ENCODE measurements around the gene OR5B21. TPM values are rescaled to one million over a fixed set of nuclear protein-coding genes. Genes with fewer than 3 reads are reported as not detected.
A peak's percentile ranks its signal among the peaks of the same experiment; 100 is the strongest.

OR5B21 gene
- polyA plus RNA-seq (2013): not detected

GRCh38 chr11:58508005-58508404 is at the start of gene OR5B21:
OR5B21 (minus strand) TSS chr11:58508105; CDS start chr11:58508105, 0 bp downstream.
- no peak within 1 kb of the TSS for H3K4me3 ChIP-seq (ENCODE audit: control insufficient read depth in 1 of 7, extremely low read depth in 1 of 7, insufficient read depth in 4 of 7, low read depth in 2 of 7, low read length in 6 of 7)
- no CpG with 5 or more reads among the region's 1 CpG for WGBS (ENCODE audit: insufficient coverage)
- ChIA-PET POLR2A (no interaction called here), CTCF (no interaction called here)
- no peak for DNase-seq
- no peaks in the 10 kb centered on the region for H3K36me3 ChIP-seq (ENCODE audit: control insufficient read depth in 4 of 4, insufficient read depth in 4 of 4, low read length in 3 of 4)
- no peak within 1 kb of the TSS for H3K27ac ChIP-seq (ENCODE audit: insufficient read depth in 1 of 2, low read depth in 1 of 2, low read length in 2 of 2, poor library complexity in 1 of 2, severe bottlenecking in 2 of 2)
- no peaks in the 10 kb centered on the region for H3K27me3 ChIP-seq (replicated peaks in 2 of 5; ENCODE audit: control insufficient read depth in 4 of 5, insufficient read depth in 5 of 5, low read length in 4 of 5)
- H3K4me1 ChIP-seq (ENCODE audit: control extremely low read depth in 1 of 4, control insufficient read depth in 4 of 4, insufficient read depth in 4 of 4, low read length in 3 of 4): no peaks in the 10 kb centered on the region
- H3K9me3 ChIP-seq (ENCODE audit: control extremely low read depth in 1 of 5, control insufficient read depth in 4 of 5, insufficient read depth in 2 of 5, low read depth in 1 of 5, low read length in 4 of 5): no peaks in the 10 kb centered on the region

- Histone ChIP-seq H3K27me3 (replicated peaks in 2 of 5; ENCODE audit: control insufficient read depth in 4 of 5, insufficient read depth in 5 of 5, low read length in 4 of 5) (no peaks in the 10 kb centered on the region), H3K4me3 (ENCODE audit: control insufficient read depth in 1 of 7, extremely low read depth in 1 of 7, insufficient read depth in 4 of 7, low read depth in 2 of 7, low read length in 6 of 7) (no peak overlapping the region), H3K9me3 (ENCODE audit: control extremely low read depth in 1 of 5, control insufficient read depth in 4 of 5, insufficient read depth in 2 of 5, low read depth in 1 of 5, low read length in 4 of 5) (peaks cover 0 to 11% (median 1%) of the 10 kb centered on the region in 5 experiments), H3K36me3 (ENCODE audit: control insufficient read depth in 4 of 4, insufficient read depth in 4 of 4, low read length in 3 of 4) (peaks cover 18 to 92% (median 24%) of the 10 kb centered on the region in 4 experiments), H3K27ac (ENCODE audit: insufficient read depth in 1 of 2, low read depth in 1 of 2, low read length in 2 of 2, poor library complexity in 1 of 2, severe bottlenecking in 2 of 2) (no peak overlapping the region), H3K4me1 (ENCODE audit: control extremely low read depth in 1 of 4, control insufficient read depth in 4 of 4, insufficient read depth in 4 of 4, low read length in 3 of 4) (no peaks in the 10 kb centered on the region)
- WGBS (ENCODE audit: insufficient coverage): 100% methylated on average over 5 of the region's 7 CpGs
- no peak for DNase-seq
- POLR2A ChIA-PET: no interaction called here
- CTCF ChIA-PET: no interaction called here
Measured at GRCh38 chr11:58549644-58550043, 41.7 kb upstream of the OR5B21 start.

- DNase-seq: no peak
- no peak overlapping the region for H3K4me3 ChIP-seq (ENCODE audit: control insufficient read depth in 1 of 7, extremely low read depth in 1 of 7, insufficient read depth in 4 of 7, low read depth in 2 of 7, low read length in 6 of 7)
- POLR2A ChIA-PET: no interaction called here
- no peaks in the 10 kb centered on the region for H3K27me3 ChIP-seq (replicated peaks in 2 of 5; ENCODE audit: control insufficient read depth in 4 of 5, insufficient read depth in 5 of 5, low read length in 4 of 5)
- CTCF ChIA-PET: no interaction called here
- 83% methylated on average over 1 of the region's 1 CpG for WGBS (ENCODE audit: insufficient coverage)
- H3K9me3 ChIP-seq (ENCODE audit: control extremely low read depth in 1 of 5, control insufficient read depth in 4 of 5, insufficient read depth in 2 of 5, low read depth in 1 of 5, low read length in 4 of 5): peaks cover 0 to 11% (median 1%) of the 10 kb centered on the region in 5 experiments
- H3K4me1 ChIP-seq (ENCODE audit: control extremely low read depth in 1 of 4, control insufficient read depth in 4 of 4, insufficient read depth in 4 of 4, low read length in 3 of 4): no peaks in the 10 kb centered on the region
- peaks cover 16 to 88% (median 24%) of the 10 kb centered on the region in 4 experiments for H3K36me3 ChIP-seq (ENCODE audit: control insufficient read depth in 4 of 4, insufficient read depth in 4 of 4, low read length in 3 of 4)
- H3K27ac ChIP-seq (ENCODE audit: insufficient read depth in 1 of 2, low read depth in 1 of 2, low read length in 2 of 2, poor library complexity in 1 of 2, severe bottlenecking in 2 of 2): no peak overlapping the region
Measured at GRCh38 chr11:58546841-58547240, 38.9 kb upstream of the OR5B21 start.

DNA sequence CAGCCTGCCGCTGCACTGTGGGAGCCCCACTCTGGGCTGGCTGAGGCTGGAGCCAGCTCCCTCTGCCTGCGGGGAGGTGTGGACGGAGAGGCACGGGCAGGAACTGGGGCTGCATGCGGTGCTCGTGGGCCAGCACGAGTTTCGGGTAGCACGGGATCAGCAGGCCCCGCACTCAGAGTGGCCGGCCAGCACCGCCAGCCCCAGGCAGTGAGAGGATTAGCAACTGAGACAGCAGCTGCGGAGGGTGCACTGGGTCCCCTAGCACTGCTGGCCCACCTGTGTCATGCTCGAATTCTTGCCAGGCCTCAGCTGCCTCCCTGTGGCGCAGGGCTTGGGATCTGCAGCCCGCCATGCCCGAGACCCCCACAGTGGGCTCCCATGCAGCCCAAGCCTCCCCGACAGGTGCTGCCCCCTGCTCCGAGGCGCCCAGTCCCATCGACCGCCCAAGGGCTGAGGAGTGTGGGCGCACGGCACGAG is 24.0 kb upstream of the OR5B21 start:
- WGBS (ENCODE audit: insufficient coverage): 90% methylated on average over 20 of the region's 25 CpGs
- Histone ChIP-seq H3K27me3 (replicated peaks in 2 of 5; ENCODE audit: control insufficient read depth in 4 of 5, insufficient read depth in 5 of 5, low read length in 4 of 5) (no peaks in the 10 kb centered on the region), H3K4me3 (ENCODE audit: control insufficient read depth in 1 of 7, extremely low read depth in 1 of 7, insufficient read depth in 4 of 7, low read depth in 2 of 7, low read length in 6 of 7) (no peak overlapping the region), H3K27ac (ENCODE audit: insufficient read depth in 1 of 2, low read depth in 1 of 2, low read length in 2 of 2, poor library complexity in 1 of 2, severe bottlenecking in 2 of 2) (no peak overlapping the region), H3K4me1 (ENCODE audit: control extremely low read depth in 1 of 4, control insufficient read depth in 4 of 4, insufficient read depth in 4 of 4, low read length in 3 of 4) (peaks cover 0 to 6% (median 2%) of the 10 kb centered on the region in 4 experiments), H3K9me3 (ENCODE audit: control extremely low read depth in 1 of 5, control insufficient read depth in 4 of 5, insufficient read depth in 2 of 5, low read depth in 1 of 5, low read length in 4 of 5) (peaks cover 0 to 7% (median 0%) of the 10 kb centered on the region in 5 experiments), H3K36me3 (ENCODE audit: control insufficient read depth in 4 of 4, insufficient read depth in 4 of 4, low read length in 3 of 4) (peaks cover 0 to 34% (median 5%) of the 10 kb centered on the region in 4 experiments)
- no peak for DNase-seq
- ChIA-PET POLR2A (no interaction called here), CTCF (interaction anchor here (1.0 to 1.6 kb wide), 2 partner anchors 12 to 96 kb away, joined by 4 to 6 read pairs; no protein-coding TSS in a partner anchor)

- Histone ChIP-seq H3K27ac (ENCODE audit: insufficient read depth in 1 of 2, low read depth in 1 of 2, low read length in 2 of 2, poor library complexity in 1 of 2, severe bottlenecking in 2 of 2) (no peak overlapping the region), H3K27me3 (replicated peaks in 2 of 5; ENCODE audit: control insufficient read depth in 4 of 5, insufficient read depth in 5 of 5, low read length in 4 of 5) (no peaks in the 10 kb centered on the region), H3K4me1 (ENCODE audit: control extremely low read depth in 1 of 4, control insufficient read depth in 4 of 4, insufficient read depth in 4 of 4, low read length in 3 of 4) (peaks cover 4 to 22% (median 12%) of the 10 kb centered on the region in 4 experiments), H3K9me3 (ENCODE audit: control extremely low read depth in 1 of 5, control insufficient read depth in 4 of 5, insufficient read depth in 2 of 5, low read depth in 1 of 5, low read length in 4 of 5) (peaks cover 0 to 7% (median 0%) of the 10 kb centered on the region in 5 experiments), H3K36me3 (ENCODE audit: control insufficient read depth in 4 of 4, insufficient read depth in 4 of 4, low read length in 3 of 4) (peaks cover 0 to 38% (median 5%) of the 10 kb centered on the region in 4 experiments), H3K4me3 (ENCODE audit: control insufficient read depth in 1 of 7, extremely low read depth in 1 of 7, insufficient read depth in 4 of 7, low read depth in 2 of 7, low read length in 6 of 7) (no peak overlapping the region)
- ChIA-PET POLR2A (no interaction called here), CTCF (no interaction called here)
- DNase-seq: peak in 1 of 3 donors; percentile 20
- WGBS (ENCODE audit: insufficient coverage): 90% methylated on average over 2 of the region's 3 CpGs
Measured at GRCh38 chr11:58530236-58530635, 22.3 kb upstream of the OR5B21 start.

DNA sequence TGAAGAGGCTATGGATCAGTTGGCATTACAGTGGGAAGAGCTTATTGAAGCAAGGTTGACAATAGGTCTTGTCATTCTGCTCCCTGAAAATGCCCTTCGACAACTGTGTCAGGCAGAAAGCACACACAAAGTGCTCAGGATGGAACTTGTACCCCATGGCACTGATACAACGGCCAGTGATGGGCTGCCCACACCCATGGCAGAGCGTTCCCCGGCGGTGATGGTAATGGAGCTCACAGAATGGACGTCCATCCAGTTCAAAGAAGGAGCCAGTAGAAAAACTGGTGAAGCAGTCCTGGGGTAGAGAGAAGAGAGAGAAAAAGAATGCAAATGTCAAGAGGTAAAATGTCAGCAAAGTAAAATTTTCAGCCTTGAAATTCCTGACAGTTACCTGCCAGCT is 19.5 kb upstream of the OR5B21 start:
- no peak overlapping the region for H3K27ac ChIP-seq (ENCODE audit: insufficient read depth in 1 of 2, low read depth in 1 of 2, low read length in 2 of 2, poor library complexity in 1 of 2, severe bottlenecking in 2 of 2)
- no peak overlapping the region for H3K4me3 ChIP-seq (ENCODE audit: control insufficient read depth in 1 of 7, extremely low read depth in 1 of 7, insufficient read depth in 4 of 7, low read depth in 2 of 7, low read length in 6 of 7)
- peaks cover 0 to 32% (median 2%) of the 10 kb centered on the region in 4 experiments for H3K36me3 ChIP-seq (ENCODE audit: control insufficient read depth in 4 of 4, insufficient read depth in 4 of 4, low read length in 3 of 4)
- H3K27me3 ChIP-seq (replicated peaks in 2 of 5; ENCODE audit: control insufficient read depth in 4 of 5, insufficient read depth in 5 of 5, low read length in 4 of 5): no peaks in the 10 kb centered on the region
- peaks cover 0 to 7% (median 0%) of the 10 kb centered on the region in 5 experiments for H3K9me3 ChIP-seq (ENCODE audit: control extremely low read depth in 1 of 5, control insufficient read depth in 4 of 5, insufficient read depth in 2 of 5, low read depth in 1 of 5, low read length in 4 of 5)
- 98% methylated on average over 6 of the region's 6 CpGs for WGBS (ENCODE audit: insufficient coverage)
- ChIA-PET POLR2A (interaction anchor here (0.7 kb wide), 1 partner anchor 1877 kb away, joined by 3 read pairs; no protein-coding TSS in a partner anchor), CTCF (interaction anchor here (1.5 to 5.7 kb wide), 2 partner anchors 37 to 41 kb away, joined by 3 to 47 read pairs; no protein-coding TSS in a partner anchor)
- H3K4me1 ChIP-seq (ENCODE audit: control extremely low read depth in 1 of 4, control insufficient read depth in 4 of 4, insufficient read depth in 4 of 4, low read length in 3 of 4): peaks cover 12 to 40% (median 29%) of the 10 kb centered on the region in 4 experiments
- DNase-seq: no peak

- Histone ChIP-seq H3K36me3 (ENCODE audit: control insufficient read depth in 4 of 4, insufficient read depth in 4 of 4, low read length in 3 of 4) (peaks cover 0 to 29% (median 2%) of the 10 kb centered on the region in 4 experiments), H3K4me3 (ENCODE audit: control insufficient read depth in 1 of 7, extremely low read depth in 1 of 7, insufficient read depth in 4 of 7, low read depth in 2 of 7, low read length in 6 of 7) (no peak overlapping the region), H3K9me3 (ENCODE audit: control extremely low read depth in 1 of 5, control insufficient read depth in 4 of 5, insufficient read depth in 2 of 5, low read depth in 1 of 5, low read length in 4 of 5) (peaks cover 0 to 3% (median 0%) of the 10 kb centered on the region in 5 experiments), H3K27me3 (replicated peaks in 2 of 5; ENCODE audit: control insufficient read depth in 4 of 5, insufficient read depth in 5 of 5, low read length in 4 of 5) (no peaks in the 10 kb centered on the region), H3K4me1 (ENCODE audit: control extremely low read depth in 1 of 4, control insufficient read depth in 4 of 4, insufficient read depth in 4 of 4, low read length in 3 of 4) (peaks cover 12 to 40% (median 29%) of the 10 kb centered on the region in 4 experiments), H3K27ac (ENCODE audit: insufficient read depth in 1 of 2, low read depth in 1 of 2, low read length in 2 of 2, poor library complexity in 1 of 2, severe bottlenecking in 2 of 2) (no peak overlapping the region)
- POLR2A ChIA-PET: interaction anchor here (0.7 kb wide), 1 partner anchor 1878 kb away, joined by 3 read pairs; no protein-coding TSS in a partner anchor
- WGBS (ENCODE audit: insufficient coverage): 55% methylated on average over 1 of the region's 3 CpGs
- CTCF ChIA-PET: interaction anchor here (1.5 to 5.7 kb wide), 3 partner anchors 38 to 102 kb away, joined by 3 to 47 read pairs (median 11); no protein-coding TSS in a partner anchor
- DNase-seq: peak; percentile 23 to 66 (median 36)
Measured at GRCh38 chr11:58526721-58527120, 18.8 kb upstream of the OR5B21 start.
